Measurements from ENCODE around the gene SLC16A7.
"Not testable (repeated sequence)": the region's sequence is repeated elsewhere in the genome, so short reads cannot be mapped to it uniquely, and the experiment has no call there.

The SLC16A7 gene

DNA sequence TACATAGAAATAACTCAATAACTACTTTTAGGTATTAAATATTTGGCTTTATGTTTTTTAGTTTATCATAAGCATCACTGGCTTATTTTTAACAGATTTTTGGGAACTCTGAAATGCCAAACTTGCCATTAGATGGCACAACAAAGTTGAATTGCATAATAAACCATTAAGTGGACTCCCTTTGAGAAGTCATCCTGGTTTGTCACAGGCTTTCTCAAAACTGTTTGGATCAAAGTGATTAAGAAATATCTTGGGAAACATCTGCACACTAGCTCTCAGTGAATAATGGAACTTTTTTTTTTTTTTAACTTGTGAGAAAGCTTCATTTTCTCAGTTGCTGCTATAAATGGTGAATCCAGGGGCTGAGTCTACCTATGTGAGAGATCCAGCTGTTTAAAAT lies 4.3 kb downstream of the SLC16A7 start:
- peaks cover 25% of the 10 kb centered on the region; the same call in 1 of the 2 replicates for H3K36me3 ChIP-seq (ENCODE audit: insufficient read depth, low read length)
- no peak overlapping the region for H3K4me3 ChIP-seq (ENCODE audit: low read depth, low read length, poor library complexity, severe bottlenecking)
- no peak overlapping the region for H3K9ac ChIP-seq (ENCODE audit: low read length)
- no peaks in the 10 kb centered on the region for H3K27me3 ChIP-seq (ENCODE audit: insufficient read depth, low read length)
- no peaks in the 10 kb centered on the region for H4K20me1 ChIP-seq (ENCODE audit: insufficient read depth, low read length)
- no peaks in the 10 kb centered on the region for H3K9me3 ChIP-seq (ENCODE audit: low read length)
- no peak for TF ChIP-seq EZH2 (IDR thresholded peaks at IDR 0.05; ENCODE audit: borderline replicate concordance, low read length)
- TF ChIP-seq, protein P1, sequence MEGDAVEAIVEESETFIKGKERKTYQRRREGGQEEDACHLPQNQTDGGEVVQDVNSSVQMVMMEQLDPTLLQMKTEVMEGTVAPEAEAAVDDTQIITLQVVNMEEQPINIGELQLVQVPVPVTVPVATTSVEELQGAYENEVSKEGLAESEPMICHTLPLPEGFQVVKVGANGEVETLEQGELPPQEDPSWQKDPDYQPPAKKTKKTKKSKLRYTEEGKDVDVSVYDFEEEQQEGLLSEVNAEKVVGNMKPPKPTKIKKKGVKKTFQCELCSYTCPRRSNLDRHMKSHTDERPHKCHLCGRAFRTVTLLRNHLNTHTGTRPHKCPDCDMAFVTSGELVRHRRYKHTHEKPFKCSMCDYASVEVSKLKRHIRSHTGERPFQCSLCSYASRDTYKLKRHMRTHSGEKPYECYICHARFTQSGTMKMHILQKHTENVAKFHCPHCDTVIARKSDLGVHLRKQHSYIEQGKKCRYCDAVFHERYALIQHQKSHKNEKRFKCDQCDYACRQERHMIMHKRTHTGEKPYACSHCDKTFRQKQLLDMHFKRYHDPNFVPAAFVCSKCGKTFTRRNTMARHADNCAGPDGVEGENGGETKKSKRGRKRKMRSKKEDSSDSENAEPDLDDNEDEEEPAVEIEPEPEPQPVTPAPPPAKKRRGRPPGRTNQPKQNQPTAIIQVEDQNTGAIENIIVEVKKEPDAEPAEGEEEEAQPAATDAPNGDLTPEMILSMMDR (IDR thresholded peaks at IDR 0.05; ENCODE audit: low read length) = no peak
- H3K4me2 ChIP-seq (ENCODE audit: low read length) = no peak overlapping the region
- H3K9me2 ChIP-seq (ENCODE audit: low read depth, low read length) = no peaks in the 10 kb centered on the region
- peaks cover 14% of the 10 kb centered on the region; the same call in 1 of the 2 replicates for H3K79me2 ChIP-seq (ENCODE audit: insufficient read depth, low read length)
- H2AFZ ChIP-seq (ENCODE audit: low read length) = no peak overlapping the region
- H3F3A ChIP-seq (ENCODE audit: insufficient read depth, low read length) = no peaks in the 10 kb centered on the region
- H3K4me1 ChIP-seq (ENCODE audit: insufficient read depth, low read length, severe bottlenecking) = peaks cover 17% of the 10 kb centered on the region
- H3K27ac ChIP-seq (ENCODE audit: low read depth, low read length, poor library complexity, severe bottlenecking) = no peak overlapping the region

GRCh38 chr12:59603754-59604153 lies 7.9 kb downstream of the SLC16A7 start:
- Histone ChIP-seq H3K9me3 (ENCODE audit: low read length) (no peaks in the 10 kb centered on the region; the same call in 1 of the 2 replicates), H4K20me1 (ENCODE audit: insufficient read depth, low read length) (no peaks in the 10 kb centered on the region), H3K9ac (ENCODE audit: low read length) (no peak overlapping the region), H3F3A (ENCODE audit: insufficient read depth, low read length) (no peaks in the 10 kb centered on the region), H3K36me3 (ENCODE audit: insufficient read depth, low read length) (peaks cover 37% of the 10 kb centered on the region), H3K4me3 (ENCODE audit: low read depth, low read length, poor library complexity, severe bottlenecking) (no peak overlapping the region), H3K4me2 (ENCODE audit: low read length) (no peak overlapping the region), H3K4me1 (ENCODE audit: insufficient read depth, low read length, severe bottlenecking) (no peaks in the 10 kb centered on the region), H3K9me2 (ENCODE audit: low read depth, low read length) (no peaks in the 10 kb centered on the region), H3K79me2 (ENCODE audit: insufficient read depth, low read length) (peaks cover 24% of the 10 kb centered on the region; the same call in 1 of the 2 replicates), H3K27ac (ENCODE audit: low read depth, low read length, poor library complexity, severe bottlenecking) (no peak overlapping the region), H3K27me3 (ENCODE audit: insufficient read depth, low read length) (no peaks in the 10 kb centered on the region), H2AFZ (ENCODE audit: low read length) (no peak overlapping the region)
- TF ChIP-seq, protein P1 (IDR thresholded peaks at IDR 0.05; ENCODE audit: low read length) = no peak
- TF ChIP-seq EZH2 (IDR thresholded peaks at IDR 0.05; ENCODE audit: borderline replicate concordance, low read length) = no peak

DNA sequence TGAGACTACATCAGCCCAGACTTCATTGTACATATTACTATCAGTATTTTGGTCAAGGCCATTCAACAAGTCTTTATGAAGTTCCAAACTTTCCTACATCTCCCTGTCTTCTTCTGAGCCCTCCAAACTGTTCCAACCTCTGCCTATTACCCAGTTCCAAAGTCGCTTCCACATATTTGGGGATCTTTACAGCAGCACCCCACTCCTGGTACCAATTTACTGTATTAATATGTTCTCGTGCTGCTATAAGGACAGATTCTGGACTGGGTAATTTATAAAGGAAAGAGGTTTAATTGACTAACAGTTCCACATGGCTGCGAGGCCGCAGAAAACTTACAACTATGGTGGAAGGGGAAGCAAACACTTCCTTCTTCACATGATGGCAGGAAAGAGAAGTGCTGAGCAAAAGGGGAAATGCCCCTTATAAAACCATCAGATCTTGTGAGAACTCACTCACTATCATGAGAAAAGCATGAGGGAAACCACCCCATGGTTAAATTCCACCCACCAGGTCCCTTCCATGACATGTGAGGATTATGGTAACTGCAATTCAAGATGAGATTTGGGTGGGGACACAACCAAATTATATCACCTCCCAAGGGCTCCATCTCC lies 17.1 kb downstream of the SLC16A7 start:
- H3K36me3 ChIP-seq (ENCODE audit: insufficient read depth, low read length) = peaks cover 41% of the 10 kb centered on the region
- H3K9me2 ChIP-seq (ENCODE audit: low read depth, low read length); H3F3A ChIP-seq (ENCODE audit: insufficient read depth, low read length); H3K4me3 ChIP-seq (ENCODE audit: low read depth, low read length, poor library complexity, severe bottlenecking); H3K27ac ChIP-seq (ENCODE audit: low read depth, low read length, poor library complexity, severe bottlenecking); H3K4me2 ChIP-seq (ENCODE audit: low read length); H3K4me1 ChIP-seq (ENCODE audit: insufficient read depth, low read length, severe bottlenecking); H3K27me3 ChIP-seq (ENCODE audit: insufficient read depth, low read length); H2AFZ ChIP-seq (ENCODE audit: low read length); H3K79me2 ChIP-seq (ENCODE audit: insufficient read depth, low read length); H4K20me1 ChIP-seq (ENCODE audit: insufficient read depth, low read length); H3K9ac ChIP-seq (ENCODE audit: low read length): not testable (repeated sequence)
- H3K9me3 ChIP-seq (ENCODE audit: low read length) = peaks cover 28% of the 10 kb centered on the region; the same call in 1 of the 2 replicates
